Kidney capillary endothelial cell (primary cell): ENCODE measurements around the gene RSPO3.
A peak's percentile ranks its signal among the peaks of the same experiment; 100 is the strongest.
"Not testable (repeated sequence)": the region's sequence is repeated elsewhere in the genome, so short reads cannot be mapped to it uniquely, and the experiment has no call there.

Experiments used
- DNase-seq: peaks from one replicate; pipeline ENCODE4 v3.0.0-alpha.2; 2018; ENCODE audit warnings: low spot score

RSPO3 gene, protein sequence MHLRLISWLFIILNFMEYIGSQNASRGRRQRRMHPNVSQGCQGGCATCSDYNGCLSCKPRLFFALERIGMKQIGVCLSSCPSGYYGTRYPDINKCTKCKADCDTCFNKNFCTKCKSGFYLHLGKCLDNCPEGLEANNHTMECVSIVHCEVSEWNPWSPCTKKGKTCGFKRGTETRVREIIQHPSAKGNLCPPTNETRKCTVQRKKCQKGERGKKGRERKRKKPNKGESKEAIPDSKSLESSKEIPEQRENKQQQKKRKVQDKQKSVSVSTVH

DNA sequence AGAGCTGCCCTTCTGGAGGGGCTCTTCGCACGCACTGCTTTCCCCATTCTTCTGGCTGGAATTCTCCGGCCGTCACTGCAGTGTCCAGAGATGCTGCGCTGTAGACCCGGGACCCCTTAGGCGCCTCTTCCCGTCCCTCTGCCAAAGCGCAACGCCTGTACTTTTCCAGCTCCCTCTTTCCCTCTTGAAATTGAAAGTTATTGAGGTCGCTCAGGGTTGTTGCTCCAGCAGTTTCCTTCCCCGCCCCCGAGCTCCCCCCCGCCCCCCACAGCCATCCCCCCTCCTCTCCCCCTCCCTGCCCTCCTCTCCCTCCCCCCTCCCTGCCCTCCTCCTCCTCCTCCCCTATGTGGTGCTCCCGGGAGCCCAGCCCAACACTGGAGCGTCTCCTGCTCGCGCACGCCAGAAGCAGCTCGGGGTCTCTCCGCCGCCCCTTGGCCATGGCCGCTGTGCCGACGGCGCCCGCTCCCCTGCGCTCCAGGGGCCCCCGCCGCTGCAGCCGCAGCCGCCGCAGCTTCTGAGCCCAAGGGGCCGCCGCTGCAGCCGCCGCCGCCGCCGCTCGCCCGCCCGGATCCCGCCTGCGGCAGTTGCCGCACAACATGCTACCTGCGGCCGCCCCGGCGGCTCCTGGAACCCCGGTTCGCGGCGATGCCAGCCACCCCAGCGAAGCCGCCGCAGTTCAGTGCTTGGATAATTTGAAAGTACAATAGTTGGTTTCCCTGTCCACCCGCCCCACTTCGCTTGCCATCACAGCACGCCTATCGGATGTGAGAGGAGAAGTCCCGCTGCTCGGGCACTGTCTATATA lies at the start of gene RSPO3:
TSS of gene RSPO3 (plus strand) at position 374 of the 804 bp plus-strand sequence. CDS start 522 bp downstream, outside the sequence.
- DNase-seq: no peak

DNA sequence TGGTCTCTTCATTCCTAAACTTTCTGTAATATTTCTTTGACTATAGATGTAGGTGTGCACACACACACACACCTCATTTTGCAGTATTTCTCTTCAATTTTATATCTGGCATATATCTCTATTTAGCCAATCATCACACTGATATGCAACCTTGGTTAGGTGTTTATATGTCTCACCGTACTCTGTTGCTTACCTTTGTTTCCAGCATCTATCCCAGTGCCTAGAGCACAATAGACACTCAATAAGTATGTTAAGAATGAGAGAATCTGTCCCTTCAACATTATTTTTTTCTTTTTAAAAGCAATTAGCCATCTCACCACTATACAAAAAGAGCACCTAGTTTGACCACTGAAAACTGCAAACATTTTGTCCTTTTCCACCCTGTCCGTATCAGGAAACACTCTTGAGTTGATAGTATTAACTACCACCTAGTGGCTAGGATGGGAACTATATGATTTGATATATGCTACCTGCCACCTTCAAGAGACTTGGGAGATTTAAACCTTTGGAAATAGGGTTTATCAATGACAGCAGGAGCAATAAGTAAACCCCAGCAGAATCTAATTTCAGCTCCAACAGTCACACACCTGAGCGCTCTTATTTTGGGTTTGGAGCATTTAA lies 48.7 kb upstream of the RSPO3 start:
- DNase-seq: peak; percentile 32

DNA sequence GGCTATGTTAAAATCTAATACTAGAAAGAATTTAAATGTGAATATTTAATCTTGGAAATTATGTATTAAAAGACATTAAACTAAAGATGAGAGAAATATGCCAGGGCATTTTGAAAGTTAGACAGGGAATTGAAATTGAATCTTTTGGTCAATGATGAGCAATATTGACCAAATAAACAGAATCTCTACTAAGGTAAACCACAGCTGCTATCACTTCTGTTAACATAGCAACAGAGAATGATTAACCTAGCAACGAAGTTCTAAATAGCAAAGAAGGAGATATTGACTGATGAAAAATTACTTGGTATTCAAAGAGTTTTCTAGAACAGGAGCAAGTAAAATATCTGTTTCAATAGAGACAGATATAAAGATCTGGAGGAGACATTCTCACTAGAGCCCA lies 45.2 kb upstream of the RSPO3 start:
- DNase-seq: no peak

DNA sequence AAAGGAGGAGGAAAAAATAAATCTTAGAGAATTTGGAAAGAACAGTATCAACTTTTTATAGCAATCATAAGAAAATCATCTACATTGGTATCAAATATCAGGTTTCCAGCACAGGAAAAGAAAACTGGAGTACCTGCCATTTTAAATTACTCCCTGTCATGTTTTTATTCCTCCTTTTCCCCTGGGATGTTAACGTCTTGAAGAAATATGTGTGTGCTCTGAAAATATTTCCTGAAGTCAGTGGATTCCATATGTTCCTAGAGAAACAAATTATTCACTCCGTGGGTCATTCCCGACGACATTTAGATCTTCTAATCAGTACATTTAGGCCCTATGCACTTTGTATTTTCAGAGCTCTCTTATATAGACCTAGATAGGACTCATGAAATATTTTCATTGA lies 42.0 kb upstream of the RSPO3 start:
- DNase-seq: no peak

DNA sequence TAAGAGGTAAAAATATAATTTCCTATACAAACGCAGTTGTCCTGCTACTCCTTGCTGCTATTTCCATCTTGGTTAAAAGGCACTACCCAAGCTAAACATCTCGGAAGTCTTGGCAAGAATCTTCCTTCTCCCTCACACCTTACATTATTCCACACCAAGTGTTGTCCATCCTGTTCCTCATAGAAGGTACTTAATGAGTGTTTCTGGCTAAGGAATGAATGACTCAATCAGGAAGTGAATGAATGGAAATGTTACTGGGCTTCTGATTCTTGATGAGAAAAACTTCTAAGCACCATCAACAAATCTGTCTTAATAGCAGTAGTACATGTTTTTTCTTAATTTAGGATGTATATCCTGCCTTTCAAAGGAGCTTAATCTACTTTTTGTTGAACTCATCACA lies 40.6 kb upstream of the RSPO3 start:
- DNase-seq: no peak

DNA sequence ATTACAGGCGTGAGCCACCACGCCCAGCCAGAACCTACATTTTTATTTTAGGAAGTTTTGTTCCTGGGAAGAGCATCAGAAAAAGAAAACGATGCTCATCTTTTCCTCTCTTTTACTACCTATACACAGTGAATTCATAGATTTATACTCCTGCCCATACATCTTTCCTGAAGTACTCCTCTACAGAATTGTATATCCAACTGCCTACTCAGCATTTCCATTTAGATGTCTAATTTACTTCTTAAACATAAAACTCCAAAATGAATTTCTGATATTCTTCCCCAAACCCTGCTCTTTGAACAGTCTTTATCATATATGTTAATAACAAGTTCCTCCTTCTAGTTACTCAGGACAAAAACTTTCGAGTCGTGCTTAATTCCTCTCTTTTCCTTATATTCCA lies 39.8 kb upstream of the RSPO3 start:
- DNase-seq: no peak

DNA sequence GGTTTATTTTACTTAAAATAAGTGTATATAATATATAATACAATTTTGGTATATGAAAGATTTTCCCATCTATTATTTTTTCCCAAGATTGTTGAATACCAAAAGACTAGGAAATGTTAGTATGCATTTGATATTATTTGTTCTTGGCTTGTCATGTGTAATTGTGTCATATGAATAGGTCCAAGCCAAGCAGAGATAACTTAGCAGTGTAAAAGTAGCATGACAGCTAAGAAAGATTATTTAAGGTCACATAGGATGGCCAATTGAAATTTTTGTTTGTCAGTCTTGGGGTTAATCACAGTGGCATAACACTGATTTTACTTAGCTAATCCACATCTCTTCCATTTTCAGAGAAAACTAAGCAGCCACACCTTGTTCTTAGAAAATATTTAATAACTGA lies 38.8 kb upstream of the RSPO3 start:
- no peak for DNase-seq

DNA sequence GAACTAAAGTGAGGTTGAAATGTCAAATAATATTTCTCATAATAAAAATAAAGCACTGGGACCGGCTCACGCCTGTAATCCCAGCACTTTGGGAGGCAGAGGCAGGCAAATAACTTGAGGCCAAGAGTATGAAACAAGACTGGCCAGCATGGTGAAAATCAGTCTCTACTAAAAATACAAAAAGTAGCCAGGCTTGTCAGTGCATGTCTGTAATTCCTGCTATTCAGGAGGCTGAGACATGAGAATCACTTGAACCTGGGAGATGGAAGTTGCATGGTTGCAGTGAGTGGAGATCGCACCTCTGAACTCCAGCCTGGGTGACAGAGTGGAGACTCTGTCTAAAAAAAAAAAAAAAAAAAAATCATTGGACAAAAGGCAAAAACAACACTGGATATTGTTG lies 38.4 kb upstream of the RSPO3 start:
- DNase-seq: no peak

DNA sequence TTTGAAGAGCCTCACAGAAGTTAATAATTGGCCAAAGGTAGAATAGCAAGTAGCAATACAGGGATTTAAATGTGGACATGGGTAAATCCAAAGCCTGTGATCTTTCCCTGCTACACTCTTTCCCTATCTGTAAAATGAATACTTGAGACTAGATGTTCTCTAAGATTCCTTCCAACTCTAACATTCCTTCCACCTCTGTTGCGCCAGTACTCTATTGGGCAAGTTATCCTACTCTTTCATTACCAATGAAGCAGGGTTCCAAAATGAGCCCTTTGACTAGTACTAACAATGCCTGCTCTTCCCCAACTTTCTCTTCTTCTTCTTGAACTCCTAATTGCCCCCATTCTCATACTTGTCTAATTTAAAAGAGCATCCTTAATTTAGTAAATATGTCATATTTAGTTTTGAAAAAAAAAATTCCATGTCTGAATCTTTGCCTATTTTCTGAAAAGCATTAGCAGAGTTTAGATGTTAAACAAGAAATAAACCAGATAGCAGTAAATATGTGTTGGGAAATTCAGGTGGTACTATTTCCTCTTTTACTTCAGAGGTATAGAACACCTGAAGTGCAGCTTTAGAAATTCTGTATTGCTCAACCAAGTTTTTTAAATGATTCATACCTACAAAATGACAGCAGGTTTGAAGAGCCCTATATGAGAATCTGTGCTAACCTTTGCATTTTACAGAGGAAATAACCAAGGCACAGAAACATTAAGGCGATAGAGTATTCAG lies 35.1 kb upstream of the RSPO3 start:
- DNase-seq: no peak

DNA sequence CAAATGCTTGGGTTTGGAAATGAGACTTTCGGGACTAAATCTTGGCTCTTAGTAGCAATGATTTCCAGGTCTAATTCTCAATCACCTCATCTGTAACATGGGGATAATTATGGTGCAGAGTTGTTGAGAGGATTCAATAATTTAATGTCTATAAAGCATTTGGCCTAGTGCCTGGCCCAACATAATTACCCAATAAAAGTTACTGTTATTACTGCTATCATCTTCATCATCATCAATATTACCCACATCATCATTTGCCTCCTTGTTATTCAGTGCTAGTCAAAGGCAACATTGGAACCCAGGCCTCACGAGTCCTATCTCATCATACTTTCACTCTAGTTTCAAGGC lies 34.5 kb upstream of the RSPO3 start:
- DNase-seq: no peak

DNA sequence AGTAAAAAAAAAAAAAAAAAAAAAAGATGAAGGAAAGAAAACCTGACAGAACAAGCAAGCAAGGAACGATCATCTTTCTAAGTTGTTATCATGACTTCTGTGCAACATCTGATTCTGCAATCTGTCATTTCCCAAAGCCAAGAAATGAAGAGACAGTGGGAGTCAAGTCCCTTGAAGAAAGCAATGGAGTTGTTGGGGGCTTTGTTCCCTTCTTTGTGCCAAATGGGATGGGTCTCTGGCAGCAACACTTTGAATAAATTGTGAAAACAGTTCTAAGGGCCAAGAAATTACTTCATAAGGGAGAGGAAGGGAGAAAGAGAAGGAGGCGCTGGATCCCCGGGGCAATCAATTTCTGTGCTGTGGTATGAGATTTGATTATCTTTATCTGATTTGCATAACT lies 33.3 kb upstream of the RSPO3 start:
- no peak for DNase-seq

DNA sequence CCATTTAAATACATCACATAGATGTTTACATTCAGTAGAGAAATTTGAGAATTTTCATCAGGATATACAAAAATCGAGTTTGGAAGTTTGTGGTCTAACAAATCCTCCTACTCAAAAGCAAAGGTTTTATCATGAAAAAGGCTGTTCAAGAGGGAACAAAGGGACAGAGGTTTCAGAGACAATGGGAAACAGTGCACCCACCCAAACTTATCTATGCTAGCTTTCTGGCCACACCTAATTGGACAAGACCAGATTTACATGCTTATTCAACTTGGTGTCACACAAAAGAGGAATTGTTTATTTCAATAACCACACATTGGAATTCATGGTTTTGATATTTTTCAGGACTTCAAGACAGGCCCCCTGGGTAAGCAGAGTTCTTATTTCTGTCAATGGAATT lies 28.4 kb upstream of the RSPO3 start:
- DNase-seq: no peak

DNA sequence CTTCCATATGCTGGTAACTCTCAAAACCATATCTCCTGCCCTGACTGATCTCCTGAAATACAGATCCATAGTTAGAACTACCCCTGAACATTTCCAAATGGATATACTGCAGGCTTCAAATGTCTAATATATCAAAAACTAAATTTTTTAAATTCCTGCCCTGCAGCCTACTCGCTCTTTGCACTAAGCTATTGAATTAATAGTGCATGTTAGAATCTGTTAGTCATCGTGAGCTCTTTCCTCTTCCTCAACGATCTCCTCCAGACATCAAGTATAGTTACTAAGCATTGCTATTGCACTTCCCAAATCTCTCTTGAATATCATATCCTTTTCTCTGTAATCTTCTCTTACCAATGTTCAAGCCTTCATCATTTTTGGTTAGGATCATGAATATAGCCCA lies 26.0 kb upstream of the RSPO3 start:
- DNase-seq: no peak

DNA sequence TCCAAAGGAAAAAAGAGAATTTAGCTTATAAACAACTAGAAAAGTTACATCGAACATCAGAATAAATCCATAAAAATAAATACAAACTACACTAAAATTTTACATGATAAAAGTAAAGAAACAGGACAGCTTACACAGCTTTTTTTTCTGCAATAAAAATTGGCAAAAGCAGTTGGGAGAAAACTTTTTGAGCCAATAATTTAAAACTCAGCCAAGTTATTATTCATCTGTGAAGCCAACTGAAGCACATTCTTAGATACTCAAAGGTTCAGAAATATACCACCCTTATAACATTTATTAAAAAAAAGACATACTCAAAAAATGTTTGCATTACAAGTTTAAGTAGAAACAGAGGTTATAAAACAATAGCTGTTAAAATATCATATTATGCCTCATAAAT lies 23.7 kb upstream of the RSPO3 start:
- DNase-seq: no peak

DNA sequence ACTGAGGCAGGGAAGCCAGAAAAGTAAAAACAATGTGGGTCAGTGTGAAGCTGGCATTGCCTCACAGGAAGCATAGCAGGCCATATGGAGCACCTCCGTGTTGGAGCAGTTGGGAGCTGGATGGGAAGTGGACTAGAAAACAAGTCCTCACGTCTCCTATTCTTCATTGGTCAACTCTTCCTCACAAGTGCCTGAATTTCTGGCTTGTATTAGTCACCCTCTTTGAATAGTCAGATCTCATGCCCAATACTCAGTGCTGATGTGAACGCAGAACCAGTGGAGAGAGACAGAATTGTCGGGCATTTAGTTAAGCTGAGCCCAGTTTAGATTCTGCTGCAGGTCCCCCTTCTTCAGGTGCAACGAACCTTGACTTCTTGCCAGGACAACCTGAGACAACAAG lies 22.3 kb upstream of the RSPO3 start:
- no peak for DNase-seq

DNA sequence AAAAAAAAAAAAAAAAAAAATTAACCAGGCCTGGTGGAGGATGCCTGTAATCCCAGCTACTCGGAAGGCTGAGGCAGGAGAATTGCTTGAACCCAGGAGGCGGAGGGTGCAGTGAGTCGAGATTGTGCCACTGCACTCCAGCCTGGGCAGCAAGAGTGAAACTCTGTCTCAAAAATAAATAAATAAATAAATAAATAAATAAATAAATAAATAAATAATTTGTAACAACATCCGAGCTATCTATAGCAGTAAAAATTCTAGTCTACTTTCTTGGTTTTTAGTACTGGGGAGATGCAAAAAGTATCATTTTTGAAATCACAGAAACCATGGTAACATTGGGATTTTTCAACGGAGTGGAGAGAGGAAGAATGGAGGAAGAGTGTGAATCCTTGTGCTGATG lies 21.0 kb upstream of the RSPO3 start:
- DNase-seq: not testable (repeated sequence)

DNA sequence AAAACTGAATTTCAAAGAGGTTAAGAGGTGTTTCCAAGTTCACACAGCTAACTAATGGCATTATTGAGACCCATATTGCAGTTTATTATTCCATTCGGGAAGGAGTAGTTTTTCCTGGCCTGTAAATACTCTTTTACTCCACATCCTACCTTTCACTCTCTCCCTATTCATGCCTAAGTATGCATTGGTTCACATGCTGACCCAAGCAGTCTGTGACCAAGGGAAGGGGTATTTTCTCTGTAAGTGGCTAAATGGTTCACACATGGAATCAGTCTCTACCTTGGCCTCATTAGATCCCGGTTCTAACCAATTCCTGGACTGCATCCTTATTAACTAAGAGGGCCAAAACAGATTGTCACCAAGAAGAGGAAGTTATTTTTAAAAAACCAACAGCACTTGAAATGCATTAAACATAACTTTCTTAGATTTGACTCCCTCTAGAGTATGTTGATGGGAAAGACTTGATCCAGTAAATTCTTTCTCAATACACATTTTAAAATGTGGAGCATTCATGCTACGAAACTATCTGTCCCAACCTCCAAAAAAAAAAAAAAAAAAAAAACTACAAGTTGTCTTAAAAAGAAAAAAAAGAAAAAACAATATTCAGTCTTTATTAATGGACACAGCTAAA lies 17.8 kb upstream of the RSPO3 start:
- no peak for DNase-seq

DNA sequence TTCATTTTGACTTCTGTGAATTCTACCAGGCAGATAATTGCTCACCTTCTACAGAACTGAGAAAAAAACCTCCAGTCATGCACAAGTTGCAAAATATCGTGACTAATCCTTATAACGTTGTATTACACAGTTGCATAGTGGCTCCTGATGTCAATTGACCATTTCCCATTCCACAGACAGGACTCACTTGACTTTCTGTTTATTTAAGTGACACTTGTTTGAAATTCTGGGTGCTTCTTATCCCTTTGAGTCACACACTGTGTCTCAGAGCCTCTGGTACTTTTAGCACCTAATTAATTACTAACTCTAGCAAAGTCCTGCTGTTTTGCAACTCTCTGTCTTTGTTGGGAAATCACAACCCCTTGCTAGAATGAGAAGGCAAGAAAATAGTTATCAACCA lies 16.2 kb upstream of the RSPO3 start:
- no peak for DNase-seq

DNA sequence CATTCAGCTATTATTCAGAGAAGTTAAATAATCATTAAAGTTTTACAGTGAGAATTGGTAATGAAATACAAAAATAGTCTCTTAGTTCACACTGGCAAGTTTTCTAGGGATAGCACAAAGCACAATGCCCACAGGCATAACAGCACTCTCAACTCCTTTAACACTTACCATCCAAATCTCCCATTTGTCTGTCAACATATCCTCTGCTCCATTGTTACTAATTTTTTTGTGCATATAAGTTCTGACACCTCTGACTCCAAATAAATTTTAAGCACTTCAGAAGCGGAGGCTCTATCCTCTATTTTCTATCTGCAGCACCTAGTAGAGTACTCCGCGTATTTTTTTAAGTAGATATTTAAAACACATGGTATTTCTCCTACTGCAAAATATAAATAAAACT lies 15.6 kb upstream of the RSPO3 start:
- no peak for DNase-seq

DNA sequence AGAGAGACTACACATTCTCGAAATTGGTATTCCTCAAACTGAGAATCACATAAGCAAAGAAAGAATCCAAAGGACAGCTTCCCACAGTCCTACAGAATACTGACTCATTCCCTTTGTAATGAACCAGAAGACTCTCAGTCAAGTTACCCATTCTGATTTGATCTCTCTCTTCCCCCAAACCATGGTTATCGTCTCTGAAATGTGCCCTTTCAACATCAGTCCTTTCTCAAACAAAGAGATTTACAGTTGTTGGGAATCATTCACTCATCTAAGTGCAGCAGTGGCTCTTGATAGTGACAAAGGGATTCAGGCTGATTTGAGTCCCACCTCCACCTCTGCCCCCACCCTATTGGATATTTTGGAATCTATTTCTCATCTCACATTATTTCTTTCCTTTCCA lies 15.0 kb upstream of the RSPO3 start:
- DNase-seq: no peak

DNA sequence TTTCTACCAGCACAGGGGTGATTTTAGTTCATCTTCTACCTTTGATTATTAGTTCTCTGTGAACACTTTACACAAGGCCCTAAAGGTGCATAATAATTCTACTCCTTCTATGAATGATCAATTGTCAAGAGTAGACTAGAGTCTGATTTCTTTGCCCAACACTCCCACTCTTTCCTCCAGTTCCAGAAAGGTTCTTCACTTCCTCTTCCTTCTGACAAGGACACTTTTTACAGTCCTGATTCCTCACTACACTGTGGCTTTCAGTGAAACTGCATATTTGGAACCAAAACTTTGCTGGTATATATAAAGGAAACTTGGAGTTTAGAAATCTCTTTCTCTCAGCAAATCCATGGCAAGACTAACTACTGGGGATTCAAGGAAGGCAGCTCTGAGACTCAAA lies 10.6 kb upstream of the RSPO3 start:
- no peak for DNase-seq

DNA sequence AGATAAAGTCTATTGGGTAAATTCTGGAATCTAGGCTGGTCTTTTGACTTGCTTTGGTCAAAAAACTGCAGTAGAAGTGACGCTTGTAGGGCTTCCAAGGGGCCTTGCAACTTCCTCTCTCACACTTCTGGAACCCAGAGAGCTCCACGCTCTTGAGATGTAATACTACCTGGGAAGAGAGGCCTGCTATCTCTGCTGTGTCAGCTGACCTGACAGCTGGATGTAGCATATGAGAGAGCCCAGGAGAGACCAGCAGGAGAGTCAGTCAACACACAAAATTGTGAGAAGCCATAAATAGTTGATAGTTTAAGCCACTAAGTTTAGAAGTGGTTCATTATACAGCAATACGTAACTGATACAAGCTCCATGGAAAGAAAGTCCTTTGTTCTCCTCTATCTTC lies 7.8 kb upstream of the RSPO3 start:
- DNase-seq: no peak
